ENCODE results near the gene AADACL2. TPM values are rescaled to one million over a fixed set of nuclear protein-coding genes. Genes with fewer than 3 reads are reported as not detected.

AADACL2 gene
- total RNA-seq, 2 donors from 2014 or later = not detected

DNA sequence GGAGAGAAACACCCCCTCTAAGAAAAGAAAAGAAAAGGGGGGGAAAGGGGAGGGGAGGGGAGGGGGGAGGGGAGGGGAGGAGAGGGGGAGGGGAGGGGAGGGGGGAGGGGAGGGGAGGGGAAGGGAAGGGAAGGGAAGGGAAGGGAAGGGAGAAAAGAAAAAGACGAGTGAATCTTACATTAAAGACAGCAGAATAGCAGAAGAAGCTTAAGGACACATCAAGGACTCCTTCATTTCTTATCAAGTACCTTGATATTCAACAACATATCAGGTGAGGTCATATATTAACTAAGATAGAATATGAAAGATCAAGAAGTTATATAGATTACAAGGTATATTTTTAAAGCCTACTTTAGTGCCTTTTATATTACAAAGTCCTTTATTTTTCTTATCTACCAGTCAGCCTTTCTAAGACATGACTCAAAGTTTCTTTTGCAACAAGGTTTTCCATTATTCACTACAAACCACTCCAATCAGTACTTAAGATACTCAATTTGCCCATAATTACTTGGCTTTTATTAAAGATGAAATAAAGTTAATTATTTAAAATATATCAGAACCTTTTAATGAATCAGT is 62.5 kb downstream of the AADACL2 start:
- Histone ChIP-seq H3K9me3 (no peaks in the 10 kb centered on the region), H3K27me3 (no peaks in the 10 kb centered on the region), H3K27ac (no peak overlapping the region), H3K4me1 (peaks cover 27% of the 10 kb centered on the region), H3K36me3 (replicated peaks in 1 of 2; ENCODE audit: insufficient read depth in 1 of 2, low read depth in 2 of 2) (no peaks in the 10 kb centered on the region), H3K4me3 (no peak overlapping the region)
- no peak for DNase-seq
- 25 to 63% methylated on average over 1 of the region's 1 CpG for WGBS, 2 donors
- no peak for TF ChIP-seq POLR2A (IDR thresholded peaks at IDR 0.05)
- TF ChIP-seq, protein P1, sequence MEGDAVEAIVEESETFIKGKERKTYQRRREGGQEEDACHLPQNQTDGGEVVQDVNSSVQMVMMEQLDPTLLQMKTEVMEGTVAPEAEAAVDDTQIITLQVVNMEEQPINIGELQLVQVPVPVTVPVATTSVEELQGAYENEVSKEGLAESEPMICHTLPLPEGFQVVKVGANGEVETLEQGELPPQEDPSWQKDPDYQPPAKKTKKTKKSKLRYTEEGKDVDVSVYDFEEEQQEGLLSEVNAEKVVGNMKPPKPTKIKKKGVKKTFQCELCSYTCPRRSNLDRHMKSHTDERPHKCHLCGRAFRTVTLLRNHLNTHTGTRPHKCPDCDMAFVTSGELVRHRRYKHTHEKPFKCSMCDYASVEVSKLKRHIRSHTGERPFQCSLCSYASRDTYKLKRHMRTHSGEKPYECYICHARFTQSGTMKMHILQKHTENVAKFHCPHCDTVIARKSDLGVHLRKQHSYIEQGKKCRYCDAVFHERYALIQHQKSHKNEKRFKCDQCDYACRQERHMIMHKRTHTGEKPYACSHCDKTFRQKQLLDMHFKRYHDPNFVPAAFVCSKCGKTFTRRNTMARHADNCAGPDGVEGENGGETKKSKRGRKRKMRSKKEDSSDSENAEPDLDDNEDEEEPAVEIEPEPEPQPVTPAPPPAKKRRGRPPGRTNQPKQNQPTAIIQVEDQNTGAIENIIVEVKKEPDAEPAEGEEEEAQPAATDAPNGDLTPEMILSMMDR (IDR thresholded peaks at IDR 0.05) = no peak
- ATAC-seq = no peak
- intact Hi-C loops (cut with DNase I) = no loop called here

DNA sequence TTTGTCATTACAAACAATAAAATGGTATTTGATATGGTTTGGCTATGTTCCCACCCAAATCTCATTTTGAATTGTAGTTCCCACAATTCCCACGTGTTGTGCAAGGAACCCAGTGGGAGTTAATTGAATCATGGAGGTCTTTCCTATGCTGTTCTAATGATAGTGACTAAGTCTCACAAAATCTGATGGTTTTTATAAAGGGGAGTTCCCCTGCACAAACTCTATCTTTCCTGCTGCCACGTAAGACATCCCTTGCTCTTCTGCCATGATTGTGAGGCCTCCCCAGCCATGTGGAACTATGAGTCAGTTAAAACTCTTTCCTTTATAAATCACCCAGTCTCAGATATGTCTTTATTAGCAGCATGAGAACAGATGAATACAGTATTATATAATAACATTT is 64.7 kb downstream of the AADACL2 start:
- intact Hi-C loops (cut with DNase I) = no loop called here
- Histone ChIP-seq H3K36me3 (replicated peaks in 1 of 2; ENCODE audit: insufficient read depth in 1 of 2, low read depth in 2 of 2) (no peaks in the 10 kb centered on the region), H3K27me3 (no peaks in the 10 kb centered on the region), H3K27ac (no peak overlapping the region), H3K4me1 (peaks cover 13% of the 10 kb centered on the region), H3K9me3 (no peaks in the 10 kb centered on the region), H3K4me3 (no peak overlapping the region)
- DNase-seq (no peak), ATAC-seq (no peak)
- TF ChIP-seq, protein P1 (IDR thresholded peaks at IDR 0.05) = no peak
- TF ChIP-seq POLR2A (IDR thresholded peaks at IDR 0.05) = no peak
- 72% methylated on average over 2 of the region's 2 CpGs for WGBS, 2 donors

DNA sequence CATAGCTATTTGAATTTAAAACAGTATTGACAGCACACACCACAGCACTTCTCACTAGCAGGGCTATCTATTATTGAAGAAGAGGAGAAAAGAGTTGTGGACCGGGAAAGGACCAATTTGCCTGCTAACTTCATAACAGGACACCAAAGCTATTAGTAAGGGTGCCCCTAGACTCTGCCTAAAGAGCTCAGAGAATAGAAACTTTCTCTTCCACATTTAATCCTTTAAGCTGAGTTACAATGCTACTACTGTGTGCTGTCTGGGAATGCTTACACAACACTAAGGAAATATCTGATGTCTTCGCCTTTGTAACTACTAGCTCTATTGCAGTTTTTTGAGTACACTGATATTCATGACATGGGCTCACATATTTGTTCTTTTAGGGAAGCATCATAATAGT is 66.7 kb downstream of the AADACL2 start:
- no peaks in the 10 kb centered on the region for H3K9me3 ChIP-seq
- no peak overlapping the region for H3K4me3 ChIP-seq
- H3K27ac ChIP-seq = no peak overlapping the region
- H3K27me3 ChIP-seq = no peaks in the 10 kb centered on the region
- DNase-seq = no peak
- no peaks in the 10 kb centered on the region for H3K36me3 ChIP-seq (replicated peaks in 1 of 2; ENCODE audit: insufficient read depth in 1 of 2, low read depth in 2 of 2)
- peaks cover 6% of the 10 kb centered on the region for H3K4me1 ChIP-seq
- intact Hi-C loops (cut with DNase I) = no loop called here
- 74 to 82% methylated on average over 2 of the region's 2 CpGs for WGBS, 2 donors
- TF ChIP-seq, protein P1 (IDR thresholded peaks at IDR 0.05) = no peak
- TF ChIP-seq POLR2A (IDR thresholded peaks at IDR 0.05) = no peak
- no peak for ATAC-seq

DNA sequence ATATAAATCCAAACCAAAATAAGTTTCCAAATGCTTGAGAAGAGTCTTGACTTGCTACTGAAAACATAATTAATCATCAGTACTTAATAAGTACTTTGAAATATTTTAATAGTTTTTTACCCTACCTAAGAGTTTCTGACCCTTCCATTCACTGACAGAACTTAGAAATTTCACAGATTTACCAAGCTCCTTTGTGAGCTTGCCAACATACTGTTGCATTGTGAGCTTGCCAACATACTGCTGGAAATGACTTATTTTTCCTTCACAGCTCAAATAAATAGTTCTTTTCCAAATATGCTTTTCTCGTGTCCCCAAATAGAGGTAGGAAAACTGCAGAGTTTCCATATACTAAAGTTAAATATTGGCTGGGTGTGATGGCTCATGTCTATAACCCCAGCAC is 70.5 kb downstream of the AADACL2 start:
- no peak overlapping the region for H3K4me3 ChIP-seq

More for the DNA sequence above, 70.5 kb downstream of the AADACL2 start:
- Histone ChIP-seq H3K4me1 (peaks cover 6% of the 10 kb centered on the region), H3K27me3 (no peaks in the 10 kb centered on the region), H3K36me3 (replicated peaks in 1 of 2; ENCODE audit: insufficient read depth in 1 of 2, low read depth in 2 of 2) (no peaks in the 10 kb centered on the region), H3K27ac (no peak overlapping the region), H3K9me3 (no peaks in the 10 kb centered on the region)
- intact Hi-C loops (cut with DNase I) = no loop called here
- ATAC-seq (no peak), DNase-seq (no peak)
- no peak for TF ChIP-seq POLR2A (IDR thresholded peaks at IDR 0.05)
- TF ChIP-seq, protein P1 (IDR thresholded peaks at IDR 0.05) = no peak
- 8 to 24% methylated on average over 1 of the region's 1 CpG for WGBS, 2 donors

Data from body of pancreas (tissue), 4 donors.